ENCODE data around the gene PCGF1.

The PCGF1 gene

DNA sequence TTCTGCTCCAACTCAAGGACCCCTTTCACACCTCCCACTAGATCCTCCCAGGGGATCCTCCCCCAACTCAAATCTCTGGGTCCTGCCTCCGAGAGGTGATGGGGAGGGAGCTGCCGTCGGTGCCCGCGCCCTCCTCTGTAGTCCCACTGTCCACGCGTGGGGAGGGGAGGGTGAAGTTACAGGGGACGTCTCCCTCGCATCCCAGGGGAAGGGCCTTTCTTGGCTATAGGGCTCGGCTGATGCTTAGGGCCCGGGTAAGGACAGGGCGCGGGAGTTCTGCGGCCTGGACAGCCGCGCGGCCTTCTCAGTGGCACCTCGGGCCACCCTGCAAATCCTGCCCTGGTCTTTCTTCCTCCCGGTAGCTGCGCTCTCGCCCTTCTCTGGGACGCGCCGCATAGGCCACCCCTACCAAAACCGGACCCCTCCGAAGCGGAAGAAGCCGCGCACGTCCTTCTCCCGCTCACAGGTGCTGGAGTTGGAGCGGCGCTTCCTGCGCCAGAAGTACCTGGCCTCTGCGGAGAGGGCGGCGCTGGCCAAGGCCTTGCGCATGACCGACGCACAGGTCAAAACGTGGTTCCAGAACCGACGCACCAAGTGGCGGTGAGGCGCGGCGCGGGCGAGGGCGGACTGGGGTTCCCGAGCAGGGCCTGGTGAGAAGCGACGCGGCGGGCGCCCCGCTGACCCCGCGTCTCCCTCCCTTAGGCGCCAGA is 7.9 kb upstream of the PCGF1 start:
- no peak for DNase-seq (ENCODE audit: low read depth)

DNA sequence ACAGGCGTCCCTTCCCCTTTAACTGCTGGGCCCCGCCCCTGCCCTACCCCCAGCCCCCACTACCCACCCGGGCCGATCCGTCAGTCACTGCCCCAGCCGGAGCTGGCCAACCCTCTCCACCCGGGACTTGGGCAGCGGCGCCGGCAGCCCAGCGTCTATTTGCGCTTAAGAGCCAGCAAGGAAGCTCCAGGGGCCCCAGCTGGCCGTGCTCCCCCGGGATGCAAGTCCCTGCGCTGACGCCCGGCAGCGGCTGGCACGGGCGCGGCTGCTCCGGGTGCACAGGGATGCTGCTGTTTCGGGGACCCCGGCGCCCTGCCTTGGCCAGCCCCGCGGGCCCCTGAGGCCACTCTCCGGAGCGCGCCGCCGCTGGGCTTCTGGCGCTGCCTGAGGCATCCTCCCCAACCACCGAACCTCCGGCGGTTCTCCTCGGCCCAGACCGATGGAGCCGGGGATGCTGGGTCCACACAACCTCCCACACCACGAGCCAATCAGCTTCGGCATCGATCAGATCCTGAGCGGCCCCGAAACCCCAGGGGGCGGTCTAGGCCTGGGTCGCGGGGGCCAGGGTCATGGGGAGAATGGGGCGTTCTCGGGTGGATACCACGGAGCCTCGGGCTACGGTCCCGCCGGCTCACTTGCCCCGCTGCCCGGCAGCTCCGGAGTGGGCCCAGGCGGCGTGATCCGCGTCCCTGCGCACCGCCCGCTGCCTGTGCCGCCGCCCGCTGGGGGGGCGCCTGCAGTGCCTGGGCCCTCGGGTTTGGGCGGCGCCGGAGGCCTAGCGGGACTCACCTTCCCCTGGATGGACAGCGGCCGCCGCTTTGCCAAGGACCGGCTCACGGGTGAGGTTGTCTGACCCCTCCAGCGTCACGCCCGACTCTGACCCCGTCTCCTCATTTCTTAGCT is 7.1 kb upstream of the PCGF1 start, which contains the start of gene TLX2:
Gene TLX2, plus strand, starts transcription at position 83 of the 903 bp plus-strand sequence. Its CDS starts 357 bp downstream, at position 440.
- no peak for DNase-seq (ENCODE audit: low read depth)

DNA sequence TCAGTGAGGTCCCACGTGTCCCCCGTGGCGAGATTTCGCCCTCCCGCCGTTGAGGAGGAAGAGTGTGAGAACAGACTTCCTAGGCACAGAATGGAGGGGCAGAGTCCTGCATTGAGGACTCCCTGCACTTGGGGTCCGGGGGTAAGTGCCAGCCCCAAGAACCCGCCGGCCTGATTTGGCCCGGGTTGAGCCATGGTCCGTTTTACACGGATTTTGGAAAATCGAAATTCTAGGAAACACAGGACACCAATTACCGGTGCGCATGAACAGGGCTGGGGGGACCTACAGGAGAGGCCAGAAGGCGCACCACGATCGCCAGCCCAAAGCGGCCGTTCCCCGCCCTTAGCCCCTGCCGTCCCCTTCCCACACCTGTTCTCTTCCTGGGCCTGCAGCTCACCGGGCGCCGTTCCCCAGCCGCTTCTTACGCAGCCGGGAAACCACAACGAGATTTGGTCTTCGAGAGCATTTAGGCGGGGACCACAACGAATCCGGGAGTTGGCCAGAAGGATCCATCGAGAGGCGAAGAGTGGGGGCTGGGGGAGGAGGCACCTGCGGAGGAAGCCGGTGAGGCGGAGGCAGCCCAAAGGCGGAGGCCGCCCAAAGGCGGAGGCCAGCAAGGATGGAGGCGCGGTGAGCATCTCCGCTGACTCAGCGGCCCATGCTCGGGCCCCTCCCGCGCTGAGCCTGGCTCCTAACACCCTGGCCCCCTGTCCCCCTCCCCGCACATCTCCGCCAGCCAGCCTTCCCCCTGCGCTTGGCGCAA is 6.3 kb upstream of the PCGF1 start:
- DNase-seq (ENCODE audit: low read depth), result no peak

DNA sequence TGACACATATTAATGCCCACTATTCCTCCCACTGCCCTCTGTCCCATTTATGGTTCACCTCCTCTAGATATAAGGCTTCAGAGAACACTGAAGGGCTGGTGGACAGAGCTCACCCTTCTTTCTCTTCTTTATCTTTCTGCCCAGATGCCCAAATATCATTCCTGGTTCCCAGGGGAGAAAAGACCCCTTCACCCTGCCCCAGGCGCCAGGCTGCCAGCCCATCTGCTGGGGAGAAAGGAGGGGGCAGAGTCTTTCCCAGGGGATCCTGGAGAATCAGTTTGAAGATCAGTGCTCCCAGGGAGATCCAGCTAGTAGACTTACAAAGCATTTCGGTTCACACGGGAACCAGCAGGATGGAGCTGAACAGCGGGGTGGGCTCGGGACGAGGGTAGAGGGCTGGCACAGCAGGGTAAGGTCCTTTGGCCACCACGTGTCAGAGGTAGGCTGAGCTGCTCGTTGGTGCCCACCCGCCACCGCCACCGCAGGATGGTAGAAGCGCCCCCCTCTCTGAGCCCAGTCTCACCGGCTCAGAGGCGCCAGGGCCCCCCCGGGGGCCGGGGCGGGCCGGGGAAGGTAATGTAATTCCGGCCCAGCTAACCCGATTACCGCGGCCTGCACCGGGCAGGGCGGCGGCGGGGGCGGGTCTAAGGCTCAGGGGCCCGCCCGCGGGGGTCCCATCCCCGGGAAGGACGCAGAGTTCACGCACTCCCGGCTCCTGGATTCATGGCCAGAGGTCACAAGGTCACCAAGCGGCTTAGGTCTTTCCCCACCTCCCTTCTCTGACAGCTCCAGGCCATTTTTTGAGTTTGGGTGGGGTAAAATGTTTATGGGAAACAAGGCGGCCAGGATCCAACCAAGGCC is 5.5 kb upstream of the PCGF1 start:
- DNase-seq (ENCODE audit: low read depth), result no peak

DNA sequence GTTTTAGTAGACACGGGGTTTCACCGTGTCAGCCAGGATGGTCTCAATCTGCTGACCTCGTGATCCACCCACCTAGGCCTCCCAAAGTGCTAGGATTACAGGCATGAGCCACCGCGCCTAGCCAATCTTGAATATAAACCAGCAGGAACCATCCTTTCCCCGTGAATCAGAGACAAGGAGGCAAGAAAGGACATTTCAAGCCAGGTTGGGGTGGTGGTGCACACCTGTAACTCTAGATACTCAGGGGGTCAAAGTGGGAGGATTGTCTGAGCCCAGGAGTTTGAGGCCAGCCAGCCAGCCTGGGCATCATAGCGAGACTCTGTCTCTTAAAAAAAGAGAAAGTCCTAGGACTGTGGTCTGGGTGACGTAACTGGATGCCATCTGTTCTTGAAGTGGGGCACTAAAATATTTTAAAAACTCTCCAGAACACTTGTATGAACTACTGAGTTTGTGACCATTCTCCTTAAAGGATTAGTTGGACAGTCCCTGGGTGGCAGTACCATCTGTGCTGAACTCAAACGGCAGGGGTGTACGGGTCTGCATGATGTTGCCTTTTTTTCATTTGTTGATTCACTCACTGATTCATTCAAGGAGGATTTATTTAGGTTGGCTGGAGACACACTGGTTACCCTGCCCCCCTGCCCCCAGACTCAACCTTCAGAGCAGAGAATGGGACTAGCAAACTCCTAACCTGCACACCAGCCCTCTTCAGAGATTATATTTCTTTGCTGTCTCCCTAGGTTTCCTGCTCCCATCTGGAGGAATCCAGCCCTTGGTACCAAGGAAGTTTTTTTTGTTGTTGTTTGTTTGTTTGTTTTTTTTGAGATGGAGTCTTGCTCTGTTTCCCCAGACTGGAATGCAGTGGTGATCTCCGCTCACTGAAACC is 3.9 kb upstream of the PCGF1 start:
- no peak for DNase-seq (ENCODE audit: low read depth)

DNA sequence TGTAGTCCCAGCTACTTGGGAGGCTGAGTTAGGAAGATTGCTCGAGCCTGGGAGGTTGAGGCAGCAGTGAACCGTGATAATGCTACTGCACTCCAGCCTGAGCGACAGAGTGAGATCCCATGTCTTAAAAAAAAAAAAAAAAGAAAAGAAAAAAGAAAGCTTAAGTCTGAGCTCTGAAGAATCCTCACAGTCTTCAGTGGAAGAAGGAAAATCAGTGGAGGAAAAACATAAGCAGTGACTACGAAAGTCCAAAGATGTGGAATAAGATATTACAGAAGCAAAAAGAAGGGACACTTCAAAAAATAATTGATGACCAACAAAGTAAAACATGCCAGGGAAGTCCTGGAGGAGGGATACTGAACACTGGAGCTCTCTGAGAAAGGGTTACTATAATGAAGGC is 2.8 kb upstream of the PCGF1 start:
- no peak for DNase-seq (ENCODE audit: low read depth)

DNA sequence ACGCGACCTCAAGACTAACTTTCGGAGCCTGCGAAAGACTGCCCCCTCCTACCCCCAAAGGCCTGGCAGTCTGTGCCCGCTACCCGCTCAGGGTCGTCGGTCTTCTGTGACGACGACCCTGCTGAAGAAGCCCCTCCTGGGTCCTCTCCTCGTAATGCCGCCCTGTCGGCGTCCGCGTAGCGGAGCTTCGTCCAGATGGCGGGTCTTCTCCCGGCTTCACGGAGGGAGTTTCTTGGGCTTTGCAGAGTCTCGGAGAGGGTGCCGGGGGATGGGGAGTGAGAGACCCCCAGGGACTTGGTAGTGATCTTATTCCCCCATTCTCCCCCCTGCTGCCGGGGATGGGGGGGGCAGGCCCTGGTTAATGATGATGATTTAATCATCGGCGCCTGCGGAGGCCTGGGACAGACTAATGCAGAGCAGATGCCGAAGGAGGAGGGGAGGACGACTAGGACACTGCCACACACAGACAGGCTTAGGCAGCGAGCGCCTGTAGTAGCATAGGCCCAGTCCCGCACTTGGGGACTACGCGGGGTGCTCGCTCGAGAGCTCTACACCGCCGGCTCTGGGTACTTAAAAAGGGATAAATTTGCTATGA is 528 bp upstream of the PCGF1 start:
- peak; percentile 65 for DNase-seq (ENCODE audit: low read depth)

DNA sequence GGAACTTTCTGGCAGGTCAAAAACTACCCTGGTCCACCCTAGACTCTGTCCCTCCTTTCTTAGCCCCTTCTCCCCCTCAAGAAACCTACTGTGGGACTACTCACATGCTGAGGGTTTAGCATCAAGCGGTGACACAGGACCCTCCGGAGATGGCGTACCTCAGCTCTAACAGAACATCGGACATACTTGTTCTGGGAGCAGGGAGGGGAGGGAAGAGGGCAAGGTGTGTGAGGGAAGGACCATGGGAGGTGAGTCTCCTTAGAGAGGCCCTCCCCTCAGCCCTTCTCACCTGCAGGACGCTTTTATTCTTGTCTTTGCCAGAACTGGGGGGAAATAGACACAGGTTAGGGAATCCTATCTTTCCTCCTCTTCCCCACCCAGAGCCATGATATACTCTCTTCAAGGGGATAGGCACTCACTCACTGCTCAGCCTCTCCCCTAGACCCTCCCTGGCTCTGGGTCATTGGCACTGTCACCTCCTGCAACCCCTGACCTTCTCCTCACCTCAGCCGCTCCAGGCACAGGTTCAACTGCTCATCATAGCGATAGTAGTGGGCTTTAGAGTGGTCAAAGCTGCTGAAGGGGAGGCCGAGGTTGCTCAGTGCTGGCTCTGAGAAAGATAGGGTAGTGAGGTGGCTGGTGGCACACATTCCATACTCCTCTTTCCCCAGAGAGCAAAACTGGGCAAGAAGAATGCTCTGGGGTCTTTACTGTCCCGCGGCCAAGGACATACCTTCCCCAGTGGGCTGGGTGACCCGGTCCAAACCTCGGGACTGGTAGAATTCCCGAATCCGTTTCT is 1.8 kb downstream of the PCGF1 start:
- no peak for DNase-seq (ENCODE audit: low read depth)

DNA sequence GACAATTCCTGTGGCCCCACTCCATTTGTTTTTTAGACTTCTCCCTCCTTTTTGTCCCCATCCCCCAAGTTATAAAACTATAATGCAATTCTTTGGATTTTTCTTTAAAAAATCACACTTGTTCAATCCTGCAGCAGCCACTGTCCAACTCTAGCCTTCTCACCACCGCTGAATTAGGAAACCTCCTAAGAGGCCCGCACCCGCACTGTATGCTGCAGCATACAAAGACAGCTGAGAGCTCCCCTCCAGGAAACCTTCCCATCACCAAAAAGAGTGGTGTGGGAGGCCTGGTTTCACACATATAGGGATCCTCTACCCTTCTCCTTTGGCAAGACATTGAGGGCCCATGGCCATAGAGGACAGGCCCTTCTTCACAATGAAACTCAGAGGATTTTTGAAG is 2.9 kb downstream of the PCGF1 start:
- no peak for DNase-seq (ENCODE audit: low read depth)

DNA sequence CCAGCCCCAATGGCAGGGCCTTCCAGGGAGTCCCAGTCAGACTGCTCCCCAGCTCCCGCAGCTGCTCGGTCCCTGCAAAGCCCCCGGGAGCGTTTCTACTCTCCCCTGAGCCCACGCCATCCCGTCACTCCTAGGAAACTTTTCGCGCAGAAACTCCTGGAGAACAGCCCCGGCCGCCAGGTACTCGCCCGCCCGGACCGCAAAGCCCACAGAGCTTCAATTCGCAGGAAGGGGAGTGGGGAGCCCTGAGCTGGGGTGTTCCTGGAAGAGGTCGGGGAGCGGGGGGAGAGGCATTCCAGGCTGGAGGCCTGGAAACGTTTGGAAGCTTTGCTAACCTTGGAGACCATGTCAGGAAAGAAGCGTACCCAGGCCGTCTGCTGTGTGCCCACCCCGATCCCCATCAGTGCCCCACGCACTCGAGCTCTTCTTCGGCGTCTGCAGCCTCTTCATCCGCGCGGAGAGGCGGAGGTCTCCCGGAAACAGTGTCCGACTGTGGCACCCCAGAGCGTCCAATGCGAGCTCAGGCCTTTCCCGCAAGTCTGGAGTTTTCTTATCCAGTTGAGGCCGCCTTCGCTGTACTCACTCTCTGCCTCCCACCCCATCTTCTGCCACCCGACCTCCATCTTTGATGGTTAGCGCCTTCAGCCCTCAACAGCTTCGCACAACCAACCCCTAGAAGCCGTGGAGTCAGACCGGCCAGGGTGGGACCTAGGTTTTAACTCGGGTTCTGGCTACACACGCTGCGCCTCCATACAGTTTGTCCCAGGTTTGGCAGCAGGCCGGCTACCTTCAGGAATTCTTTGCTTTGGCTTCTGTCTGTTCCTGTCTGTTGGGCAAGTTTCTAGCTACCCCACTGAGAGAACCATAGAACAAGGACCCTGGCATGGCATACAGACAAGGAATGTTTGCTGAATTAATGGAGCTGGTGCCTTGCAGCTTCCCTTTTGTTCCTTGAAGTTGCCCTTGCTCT is 3.7 kb downstream of the PCGF1 start:
- no peak for DNase-seq (ENCODE audit: low read depth)

DNA sequence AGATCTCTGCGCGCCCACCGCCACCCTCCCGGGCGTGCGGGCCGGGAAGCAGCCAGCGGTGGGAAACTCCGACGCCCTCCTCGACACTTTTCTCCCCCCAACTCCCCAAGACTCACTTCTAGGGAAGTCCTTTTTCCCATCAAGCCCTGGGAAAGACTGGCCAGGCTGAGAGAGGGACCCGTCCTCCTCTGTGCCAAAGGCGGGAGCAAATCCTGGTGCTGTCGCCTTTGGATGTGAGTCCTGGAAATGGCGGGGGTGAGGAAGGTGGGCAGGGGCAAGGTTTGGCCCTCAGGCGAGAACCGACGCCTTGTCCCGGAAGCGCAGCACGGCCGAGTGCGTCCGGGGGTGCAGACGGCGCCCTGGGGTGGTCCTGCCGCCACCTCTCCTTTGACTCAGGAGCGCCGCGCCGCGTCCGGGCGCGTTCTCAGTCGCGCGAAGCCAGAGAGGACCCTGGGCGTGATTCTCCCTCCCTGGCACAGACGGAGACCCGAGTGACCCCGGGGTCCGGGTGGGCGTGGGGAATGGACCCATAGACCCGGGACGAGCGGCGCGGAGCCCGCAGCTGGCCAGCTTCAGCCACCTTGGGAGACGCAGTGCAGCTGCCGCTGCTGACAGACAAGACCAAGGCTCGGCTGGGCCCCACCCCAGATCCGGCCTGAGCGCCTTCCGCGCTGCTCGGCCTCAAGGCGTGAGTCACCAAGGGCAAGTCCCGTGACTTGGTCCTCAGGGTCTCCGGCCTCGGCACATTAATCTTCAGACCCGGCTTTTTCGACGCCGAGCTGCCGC is 4.6 kb downstream of the PCGF1 start:
- DNase-seq (ENCODE audit: low read depth), result peak; percentile 79

DNA sequence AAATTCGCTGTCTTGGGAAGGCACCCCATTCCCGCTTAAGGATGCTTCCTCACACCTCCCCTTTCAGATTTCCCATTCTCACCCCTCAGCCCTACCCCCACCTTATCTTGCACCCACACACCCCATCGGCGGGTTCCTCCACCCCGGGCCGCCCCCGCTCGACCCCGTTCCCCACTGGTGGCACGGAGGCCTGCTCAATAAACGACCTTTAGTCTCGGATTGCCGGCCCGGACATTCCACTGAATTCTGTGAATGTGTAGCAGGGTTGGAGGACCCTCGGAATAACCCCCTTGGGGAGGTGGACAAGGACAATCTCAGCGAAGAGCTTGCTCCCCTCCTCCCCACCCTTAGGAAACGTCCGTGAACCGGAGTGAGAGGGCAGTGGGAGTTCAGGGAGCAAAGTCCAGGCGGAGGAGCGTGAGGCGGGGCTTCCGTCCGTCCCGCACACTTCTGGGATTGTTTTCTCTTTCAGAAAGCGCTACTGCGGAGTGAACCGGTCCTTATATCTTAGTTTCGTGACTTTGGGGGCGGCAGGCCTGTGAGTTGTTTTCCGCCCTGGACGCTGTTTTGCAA is 5.3 kb downstream of the PCGF1 start:
- DNase-seq (ENCODE audit: low read depth), result no peak

DNA sequence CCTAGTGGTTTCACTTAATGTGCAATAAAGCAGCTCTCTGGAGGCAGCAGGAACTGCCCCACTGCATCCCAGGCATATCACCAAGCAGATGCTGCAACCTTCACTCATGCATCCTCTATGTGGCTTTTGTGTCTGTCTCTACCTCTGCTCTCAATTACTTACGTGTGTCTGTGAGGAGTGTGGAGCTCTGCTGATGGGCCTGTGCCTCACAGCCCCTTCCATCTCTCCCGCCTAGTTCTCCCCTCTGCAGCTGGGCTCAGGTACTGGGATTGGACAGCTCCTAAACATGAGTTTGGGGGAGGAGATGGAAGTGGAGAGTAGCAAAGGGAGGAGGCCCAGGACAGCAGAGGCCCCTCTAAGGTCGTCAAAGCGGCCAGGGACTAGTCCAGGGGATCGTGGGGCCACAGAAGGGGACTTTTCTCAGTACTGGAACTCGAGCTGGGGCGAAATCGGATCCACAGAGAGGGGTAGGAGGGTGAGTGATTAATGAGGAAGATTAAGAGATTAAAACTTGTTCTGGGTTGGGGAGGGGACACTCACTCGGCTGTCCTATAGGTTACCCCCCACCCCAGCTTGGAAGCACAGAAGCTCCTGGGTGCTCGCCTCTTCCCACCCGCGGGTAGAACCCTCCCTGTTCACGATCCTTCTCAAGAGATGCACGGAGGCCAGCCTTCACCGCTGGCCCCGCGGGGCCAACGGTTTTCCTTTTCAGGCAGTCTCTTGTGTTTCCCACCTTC is 6.0 kb downstream of the PCGF1 start:
- DNase-seq (ENCODE audit: low read depth), result no peak

DNA sequence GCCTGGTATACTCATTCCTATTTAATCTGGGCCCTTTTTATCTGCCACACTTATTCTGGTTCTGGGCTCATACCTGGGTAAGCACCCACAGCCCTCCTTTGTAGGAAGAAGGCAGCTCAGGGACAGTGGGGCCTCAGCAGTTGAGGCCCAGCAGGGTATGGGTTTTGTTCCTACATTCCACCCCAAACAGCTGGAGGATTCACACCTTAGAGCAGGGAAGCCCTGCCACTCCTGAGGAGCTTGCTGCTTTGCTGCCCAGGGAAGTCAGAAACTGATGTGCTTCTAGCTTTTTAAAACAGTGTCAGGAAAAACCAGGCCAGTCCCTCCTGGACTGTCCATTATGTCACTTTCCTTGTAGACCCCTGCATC is 6.9 kb downstream of the PCGF1 start:
- DNase-seq (ENCODE audit: low read depth), result no peak

DNA sequence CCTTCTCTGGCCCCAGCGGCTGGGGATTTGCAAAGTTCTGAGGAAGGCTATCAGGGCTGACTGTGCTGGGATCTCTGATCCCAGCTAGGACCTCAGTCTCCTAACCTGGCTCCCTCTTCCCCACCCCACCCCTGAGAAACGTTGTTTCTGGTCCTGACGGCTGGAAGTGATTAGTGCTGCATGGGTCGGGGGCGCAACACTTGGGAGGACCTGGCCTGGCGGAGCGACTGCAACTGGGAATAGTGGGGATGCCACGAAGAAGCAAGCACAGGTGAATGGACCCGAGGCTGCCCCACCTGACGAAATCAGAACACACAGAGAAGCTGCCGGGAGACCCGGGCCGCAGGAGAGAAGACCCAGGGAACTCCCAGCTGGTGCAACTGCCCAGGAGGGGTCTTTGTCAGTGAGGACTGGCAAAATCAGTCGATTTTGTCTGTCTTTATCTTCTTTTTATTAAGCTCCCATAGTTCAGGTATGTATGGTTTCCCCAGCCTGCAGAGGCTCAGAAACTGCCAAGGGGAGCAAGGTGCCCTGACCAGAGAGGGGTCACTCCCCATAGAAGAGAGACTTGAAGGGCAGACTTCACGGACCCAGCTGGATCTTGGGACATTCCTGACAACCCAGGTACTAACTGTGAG is 7.4 kb downstream of the PCGF1 start:
- DNase-seq (ENCODE audit: low read depth), result no peak
